Measurements from ENCODE around the gene ECE1.

The ECE1 gene

DNA sequence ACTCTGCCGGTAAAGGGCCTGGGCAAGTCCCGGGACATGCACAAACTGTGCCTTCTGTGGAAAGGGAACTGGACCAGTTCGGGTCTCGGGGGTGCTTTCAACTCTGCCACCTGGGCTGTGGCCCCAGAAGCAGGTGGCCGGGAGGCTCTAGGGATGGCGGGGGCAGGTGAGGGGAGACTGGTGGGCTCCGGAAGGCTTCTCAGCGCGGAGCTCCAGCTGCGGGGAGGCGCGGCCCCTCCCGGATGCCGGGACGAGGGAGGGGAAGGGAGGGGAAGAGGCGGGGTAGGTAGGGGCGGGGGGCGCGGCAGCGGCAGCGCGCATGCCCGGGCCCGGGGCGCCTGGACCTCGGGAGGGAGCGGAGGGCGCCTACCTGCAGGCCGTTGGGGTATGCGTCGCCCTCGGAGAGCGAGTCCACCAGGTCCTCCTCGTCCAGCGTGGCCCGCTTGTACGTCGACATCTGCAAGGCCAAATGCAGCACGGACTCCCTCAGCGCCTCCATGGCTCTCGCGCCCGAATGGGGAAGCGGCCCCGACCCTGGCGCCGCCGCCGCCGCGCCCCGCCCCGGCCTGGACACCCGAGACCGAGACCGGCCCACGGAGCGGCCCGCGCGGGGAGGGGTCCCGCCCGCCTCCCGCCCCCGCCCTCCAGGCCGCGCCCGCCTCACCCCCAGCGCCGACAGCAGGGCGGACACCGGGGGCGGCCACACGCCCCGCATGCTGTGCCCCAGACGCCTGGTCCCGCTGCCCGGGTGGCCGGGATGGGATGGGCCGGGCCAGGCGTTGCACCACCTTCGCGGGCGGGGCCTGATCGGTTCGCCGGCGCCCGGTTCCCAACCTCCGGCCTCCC lies at the start of gene ECE1:
Gene ECE1 (minus strand): TSS at position 764 of the 846 bp plus-strand sequence. CDS start 49 bp downstream, at position 715.
- peak; percentile 45 to 57 for DNase-seq

DNA sequence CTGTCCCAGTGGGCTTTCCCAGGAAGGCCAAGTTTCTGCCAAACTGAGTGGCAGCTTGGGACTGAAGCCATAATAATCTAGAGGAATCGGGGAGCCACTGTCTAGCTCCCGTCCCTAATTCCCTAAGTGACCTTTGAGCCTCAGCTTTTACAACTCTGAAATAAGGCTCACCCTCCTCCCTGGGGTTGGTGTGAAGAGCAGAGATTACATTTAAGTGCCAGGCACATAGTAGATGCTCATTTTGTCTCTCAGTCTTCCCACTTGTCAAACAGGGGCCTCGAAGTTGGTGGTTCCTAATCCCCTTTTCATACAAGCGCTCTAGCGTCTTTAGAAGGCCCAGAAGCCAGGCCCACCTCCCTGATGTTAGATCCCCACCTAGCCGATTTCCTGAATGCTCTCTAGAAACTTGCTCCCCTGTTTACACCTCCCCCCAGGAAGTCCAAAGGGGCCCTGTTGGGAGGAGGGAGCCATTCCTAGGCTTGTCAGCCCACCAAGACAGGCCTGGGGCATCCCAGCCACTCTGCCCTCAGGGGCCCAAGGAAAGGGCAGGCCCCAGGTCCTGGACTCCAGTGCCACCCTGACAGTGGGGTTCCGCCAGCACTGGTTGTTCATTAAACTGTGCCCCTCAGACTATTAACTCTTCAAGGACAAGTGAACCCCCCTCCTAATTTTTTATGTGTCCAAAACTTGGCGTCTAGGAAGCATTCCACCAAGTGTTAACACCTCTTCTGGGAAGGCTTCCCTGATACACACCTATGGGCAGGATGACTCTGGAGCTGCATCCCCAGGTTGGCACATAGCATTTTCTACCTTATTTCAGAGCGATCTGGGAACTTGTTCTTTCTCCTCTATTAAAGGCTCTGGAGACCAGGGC lies 49.3 kb upstream of the ECE1 start:
- no peak for DNase-seq

DNA sequence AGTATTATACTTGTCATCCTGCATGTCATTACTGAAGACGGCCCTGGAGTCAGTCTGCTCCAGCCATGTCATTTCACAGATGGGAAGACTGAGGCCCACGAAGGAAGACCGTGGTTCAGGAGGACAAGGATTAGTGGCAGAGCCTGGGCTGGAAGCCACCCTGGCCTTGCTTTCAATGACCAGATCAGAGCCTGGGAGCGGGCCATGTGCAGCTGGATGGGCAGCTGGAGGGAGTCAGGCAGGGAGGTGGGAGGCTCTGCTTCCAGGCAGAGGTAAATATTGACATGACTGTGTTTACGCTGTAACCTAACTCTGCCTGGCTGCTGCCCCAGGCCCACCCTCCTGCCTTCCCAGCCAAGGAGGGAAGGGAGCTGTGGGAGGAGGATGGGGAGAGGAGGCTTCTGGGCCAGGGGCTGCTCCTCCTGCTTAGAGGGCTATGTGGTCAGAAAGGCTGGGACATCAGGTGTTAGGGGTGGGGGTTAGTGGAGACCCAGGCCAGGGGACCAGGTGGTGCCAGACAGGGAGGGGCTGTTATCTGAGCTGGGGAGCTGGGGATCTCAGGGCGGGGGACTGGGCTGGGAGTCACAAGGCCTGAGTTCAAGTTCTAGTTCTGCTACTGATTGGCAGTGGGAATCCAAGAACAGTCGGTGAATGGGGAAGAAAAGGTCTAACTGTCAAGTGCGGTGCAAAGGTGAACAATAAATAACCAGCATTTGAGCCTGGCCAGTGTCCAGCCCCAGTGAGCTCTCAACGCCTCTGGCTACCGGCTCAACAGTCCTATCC lies 48.5 kb upstream of the ECE1 start:
- no peak for DNase-seq

DNA sequence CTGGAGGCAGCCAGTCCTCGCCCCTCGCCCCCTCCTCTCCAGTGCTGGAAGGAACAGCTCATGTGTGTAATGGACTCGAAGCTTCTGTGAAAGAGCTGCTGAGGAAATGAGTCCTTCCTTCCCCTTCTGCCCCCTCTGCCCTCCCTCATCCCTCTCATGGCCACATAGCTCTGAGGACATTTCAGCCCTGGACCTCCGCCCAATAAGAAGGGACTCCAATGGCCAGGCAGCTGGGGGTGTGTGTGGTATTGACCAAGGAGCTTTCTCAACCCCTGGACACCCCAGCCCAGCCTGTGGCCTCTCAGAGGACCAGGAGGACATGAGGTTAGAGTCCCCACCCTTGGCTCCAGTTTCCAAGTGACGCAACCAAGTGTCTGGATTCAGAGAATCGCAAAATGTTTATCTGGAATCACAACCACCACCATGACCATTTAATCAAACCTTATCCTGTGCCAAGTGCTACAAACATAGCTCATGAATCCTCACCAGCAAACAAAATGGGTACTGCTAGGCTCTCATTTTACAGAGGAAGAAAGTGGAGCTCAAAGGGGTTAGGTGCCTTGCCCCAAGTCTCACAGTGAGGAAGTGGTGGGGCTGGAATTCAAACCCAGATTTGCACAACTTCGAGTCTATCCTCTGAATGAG lies 47.8 kb upstream of the ECE1 start:
- peak in 1 of 2 donors; percentile 69 for DNase-seq

DNA sequence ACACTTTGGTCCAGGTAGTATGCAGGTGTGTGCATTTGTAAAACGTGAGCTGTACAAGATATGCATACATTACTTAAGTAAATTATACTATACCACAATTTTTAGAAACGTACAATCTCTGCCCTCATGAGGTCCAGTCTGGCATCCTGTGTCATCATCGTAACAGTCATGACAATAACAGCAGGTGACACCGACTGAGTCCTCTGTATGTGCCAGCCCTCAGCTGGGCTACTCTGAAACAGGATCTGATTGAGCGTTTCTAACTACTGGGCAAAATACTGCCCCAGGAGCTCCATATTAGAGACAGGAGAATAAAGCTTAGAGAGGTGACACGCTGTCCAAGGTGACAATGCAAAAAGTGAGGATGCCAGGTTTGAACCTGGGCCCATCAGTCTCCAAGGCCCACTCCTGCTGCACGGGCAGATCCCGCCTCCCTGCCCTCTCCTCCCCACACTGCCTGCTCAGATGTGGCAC lies 47.2 kb upstream of the ECE1 start:
- DNase-seq, result no peak

DNA sequence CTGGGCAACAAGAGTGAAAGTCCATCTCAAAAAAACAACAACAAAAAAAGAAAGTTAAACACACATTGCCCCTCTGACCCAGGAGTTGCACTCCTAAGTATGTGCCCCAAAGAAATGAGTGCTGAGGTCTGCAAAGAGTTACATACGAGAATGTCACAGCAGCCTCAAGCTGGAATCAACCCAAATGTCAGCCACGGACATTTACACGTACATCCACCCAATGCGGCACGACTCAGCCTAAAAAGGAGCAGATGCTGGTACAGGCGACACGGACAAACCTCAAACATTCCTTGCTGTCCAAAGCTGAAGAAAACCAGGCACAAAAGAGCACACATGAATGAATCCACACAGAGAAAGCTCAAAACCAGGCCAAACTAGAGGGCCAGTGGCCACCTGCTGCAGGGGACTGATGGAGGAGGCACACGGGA lies 46.8 kb upstream of the ECE1 start:
- no peak for DNase-seq

DNA sequence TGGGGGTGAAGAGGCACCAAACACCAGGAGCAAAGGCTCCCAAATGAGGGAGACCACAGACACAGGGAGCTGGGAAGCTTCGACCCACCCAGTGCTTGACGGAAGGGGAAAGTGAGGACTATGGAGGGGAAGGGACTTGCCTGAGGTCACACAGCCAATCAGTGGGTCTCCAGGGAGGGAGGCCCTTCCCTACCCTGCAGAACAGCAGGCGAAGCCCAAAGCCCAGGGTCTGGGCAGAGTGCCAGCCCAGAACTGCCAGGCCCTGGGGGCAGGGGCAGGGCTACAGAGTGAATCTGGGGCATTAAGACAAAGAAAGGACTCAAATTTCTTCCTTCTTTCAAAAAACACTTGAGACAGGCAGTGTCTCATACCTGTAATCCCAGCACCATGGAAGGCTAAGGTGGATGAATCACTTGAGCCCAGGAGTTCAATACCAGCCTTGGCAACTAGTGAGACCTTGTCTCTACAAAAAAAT lies 45.5 kb upstream of the ECE1 start:
- DNase-seq, result no peak

DNA sequence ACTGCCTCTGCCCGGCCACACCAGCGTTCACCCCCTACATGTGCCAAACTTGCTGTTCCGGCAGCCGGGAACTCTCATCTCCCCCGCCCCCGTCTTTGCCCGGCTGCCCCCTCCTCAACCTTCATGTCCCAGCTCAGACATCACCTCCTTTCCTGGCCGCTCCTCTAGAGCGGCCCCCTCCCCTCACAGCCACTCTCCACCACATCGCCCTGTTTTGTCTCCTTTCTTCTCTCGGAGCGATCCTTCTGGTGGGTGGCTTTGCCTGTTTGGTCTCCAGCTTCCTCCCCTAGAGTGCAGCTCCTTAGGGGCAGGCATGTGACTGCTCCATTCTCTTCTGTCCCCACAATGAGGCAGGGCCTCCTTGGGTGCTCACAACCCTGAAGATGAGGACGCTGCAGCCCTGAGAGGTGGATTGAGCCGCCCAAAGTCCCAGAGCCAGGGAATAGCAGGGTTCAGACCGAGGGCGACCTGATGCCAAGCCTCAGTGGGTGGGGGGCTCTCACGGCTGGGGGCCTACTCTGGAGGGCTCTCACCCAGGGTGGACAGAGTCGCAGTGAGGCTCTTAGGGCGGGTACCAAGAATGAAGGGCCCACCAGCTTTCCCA lies 44.9 kb upstream of the ECE1 start:
- DNase-seq, result no peak

DNA sequence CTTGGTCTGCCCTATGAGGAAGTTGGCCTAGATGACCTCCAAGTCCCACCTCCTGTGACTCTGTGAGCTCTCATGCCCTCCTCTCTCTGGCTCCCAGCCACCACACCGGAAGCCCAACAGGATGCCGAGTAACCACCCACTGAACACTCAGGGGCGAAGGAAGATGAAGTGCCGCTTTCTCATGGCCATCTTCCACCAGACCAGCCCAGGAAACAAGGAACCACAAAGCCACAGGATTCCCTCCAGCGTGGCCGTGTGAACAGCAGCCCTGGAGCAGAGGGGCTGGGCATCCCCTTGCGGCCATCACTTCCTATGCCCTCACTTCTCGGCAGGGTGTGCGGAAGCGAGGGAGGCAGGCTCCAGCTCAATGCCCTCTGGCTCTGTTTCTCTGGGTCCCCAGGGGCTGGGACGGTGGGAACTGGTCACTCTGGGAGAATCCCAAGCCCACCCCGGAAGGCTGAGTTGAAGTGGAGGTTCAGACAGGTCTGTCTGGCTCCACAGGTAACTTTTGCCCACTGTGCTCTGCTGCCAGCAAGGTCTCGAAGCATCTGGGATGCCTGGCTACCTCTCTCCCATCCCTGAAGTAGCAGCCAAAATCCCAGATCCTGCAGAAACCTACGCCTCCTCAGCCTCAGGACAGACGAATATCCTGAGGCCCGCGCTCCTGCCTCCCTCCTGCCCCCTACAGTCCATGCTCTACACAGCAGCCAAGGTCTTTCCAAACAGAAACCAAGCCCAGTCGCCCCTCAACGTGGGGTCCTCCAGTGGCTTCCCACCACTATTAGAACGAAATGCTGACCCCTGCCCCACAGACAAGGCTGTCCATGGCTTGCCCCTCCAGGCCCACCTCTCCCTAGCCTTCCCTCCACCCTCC lies 44.2 kb upstream of the ECE1 start:
- peak; percentile 91 to 92 for DNase-seq

DNA sequence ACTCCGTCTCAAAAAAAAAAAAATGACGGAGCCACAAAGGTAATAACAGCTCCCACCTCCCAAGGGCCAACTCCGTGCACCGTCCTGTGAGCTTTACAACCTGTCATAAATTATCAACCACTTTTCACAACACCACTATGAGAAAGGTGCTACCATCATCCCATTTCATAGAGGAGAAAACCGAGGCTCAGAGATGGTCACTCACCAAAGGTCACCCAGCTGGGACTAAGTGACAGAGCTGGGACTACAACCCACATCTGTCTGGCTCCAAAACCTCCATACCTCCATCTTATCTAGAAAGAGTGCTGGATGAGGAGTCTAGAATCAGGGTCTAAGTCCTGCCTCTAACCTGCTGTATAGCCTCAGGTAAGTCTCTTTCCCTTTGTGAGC lies 43.6 kb upstream of the ECE1 start:
- no peak for DNase-seq

DNA sequence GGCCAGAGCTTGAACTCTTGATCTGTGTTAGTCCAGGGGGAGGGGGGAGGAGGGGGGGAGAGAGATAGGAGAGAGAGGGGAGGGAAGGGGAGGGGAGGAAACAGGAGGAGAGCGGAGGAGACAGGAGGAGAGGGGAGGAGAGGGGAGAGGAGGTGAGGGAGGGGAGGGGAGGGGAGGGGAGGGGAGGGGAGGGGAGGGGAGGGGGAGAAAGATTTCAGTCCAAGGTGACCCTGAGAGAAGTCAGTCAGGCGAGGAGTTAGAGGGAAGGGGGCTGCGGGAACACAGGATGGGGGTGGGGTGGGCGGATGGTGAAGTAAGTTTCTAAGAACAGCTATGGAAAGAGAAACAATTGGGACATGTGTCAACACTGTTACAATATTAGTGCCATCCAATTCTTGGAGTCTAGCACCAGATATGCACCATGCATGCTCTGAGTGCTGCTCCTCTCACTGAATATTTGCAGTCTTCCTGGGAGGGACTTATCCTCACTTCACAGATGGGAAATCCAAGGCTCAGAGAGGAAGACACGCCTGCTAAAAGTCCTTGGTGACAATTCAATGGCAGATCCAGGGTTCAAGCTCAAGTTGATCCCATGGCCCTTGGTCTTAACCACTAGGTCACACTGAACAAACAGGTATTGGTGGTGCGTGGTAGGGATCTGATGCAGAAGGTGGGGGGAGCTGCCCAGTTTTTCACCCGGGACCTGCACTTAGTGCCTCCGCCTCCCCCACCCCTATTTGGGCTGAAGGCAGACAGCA lies 42.5 kb upstream of the ECE1 start:
- no peak for DNase-seq

DNA sequence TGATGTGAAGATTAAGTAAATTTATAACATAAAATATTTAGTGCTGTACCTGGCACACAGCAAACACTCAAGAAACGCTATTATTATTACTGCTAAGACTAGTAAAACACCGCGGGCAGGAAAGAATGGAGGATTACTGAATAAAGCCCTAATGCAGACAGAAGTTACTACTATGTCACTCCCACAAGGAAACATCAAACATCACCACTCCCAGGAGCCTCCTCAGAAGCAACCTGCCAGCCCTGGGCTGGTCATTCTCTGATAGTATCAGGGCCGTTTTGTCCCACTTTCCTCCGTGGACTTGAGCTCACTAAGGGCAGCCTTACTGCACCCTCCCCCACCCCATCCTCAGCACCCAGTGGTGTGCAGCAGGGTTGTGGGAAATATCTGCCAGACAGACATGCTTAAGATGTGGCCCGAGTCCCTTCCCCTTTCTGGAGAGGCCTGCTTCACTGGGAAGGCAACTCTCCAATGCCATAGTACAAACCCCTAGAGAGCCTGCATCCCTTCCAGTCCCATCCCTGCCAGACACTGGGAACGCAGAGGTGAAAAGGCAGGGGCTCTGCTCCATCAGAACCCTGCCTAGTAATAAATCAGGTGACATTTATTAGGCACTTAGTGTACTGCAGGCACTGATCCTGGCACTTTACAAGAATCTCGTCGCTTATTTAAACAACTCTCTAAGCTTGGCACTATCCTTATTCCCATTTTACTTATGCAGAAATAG lies 41.7 kb upstream of the ECE1 start:
- no peak for DNase-seq

DNA sequence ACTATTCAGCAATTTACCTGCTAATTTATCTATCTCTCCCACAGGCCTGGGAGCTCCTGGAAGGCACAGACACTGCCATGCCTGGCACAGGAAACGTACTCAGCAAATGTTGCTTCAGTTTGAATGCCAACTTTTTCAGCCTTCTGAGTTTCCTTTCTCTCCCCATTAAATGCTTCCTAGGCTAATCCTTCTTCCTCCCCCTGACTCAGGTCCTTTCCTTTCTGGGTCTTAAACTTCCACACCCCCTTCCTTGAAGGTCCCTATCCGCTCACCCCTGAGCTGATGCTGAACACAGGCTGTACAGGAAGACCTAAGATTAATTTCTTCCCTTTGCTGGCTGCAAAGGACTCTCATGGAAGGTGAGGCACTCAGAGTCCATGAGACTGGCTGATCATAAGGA lies 40.3 kb upstream of the ECE1 start:
- DNase-seq, result no peak

DNA sequence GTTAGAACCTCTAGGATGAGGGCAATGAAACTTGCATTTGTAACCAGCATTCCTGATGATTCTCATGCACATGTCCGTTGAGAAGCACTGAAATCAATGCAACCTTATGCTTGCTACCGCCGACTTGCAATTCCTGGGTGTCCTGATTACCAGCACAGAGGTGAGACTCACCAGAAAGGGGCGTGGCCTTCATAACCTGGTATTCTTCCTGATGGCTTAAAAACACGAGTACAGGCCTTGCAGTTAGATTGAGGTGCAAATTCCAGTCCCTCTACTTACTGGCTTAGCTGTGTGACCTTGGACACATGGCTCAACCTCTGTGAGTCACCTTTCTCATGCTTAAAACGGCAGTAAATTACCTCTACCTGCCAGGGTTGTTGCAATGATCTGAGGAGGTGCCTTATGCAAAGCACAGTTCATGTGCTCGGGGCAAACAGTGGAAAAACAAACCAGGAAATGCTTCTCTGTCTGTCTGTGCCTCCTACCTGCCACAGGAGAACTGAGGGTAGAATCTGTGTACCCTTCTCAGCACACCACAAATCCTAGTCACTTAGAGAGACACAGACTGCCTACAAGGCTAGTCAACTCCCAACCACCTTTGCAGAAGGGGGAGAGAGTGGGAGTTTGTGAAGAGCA lies 39.1 kb upstream of the ECE1 start:
- no peak for DNase-seq

DNA sequence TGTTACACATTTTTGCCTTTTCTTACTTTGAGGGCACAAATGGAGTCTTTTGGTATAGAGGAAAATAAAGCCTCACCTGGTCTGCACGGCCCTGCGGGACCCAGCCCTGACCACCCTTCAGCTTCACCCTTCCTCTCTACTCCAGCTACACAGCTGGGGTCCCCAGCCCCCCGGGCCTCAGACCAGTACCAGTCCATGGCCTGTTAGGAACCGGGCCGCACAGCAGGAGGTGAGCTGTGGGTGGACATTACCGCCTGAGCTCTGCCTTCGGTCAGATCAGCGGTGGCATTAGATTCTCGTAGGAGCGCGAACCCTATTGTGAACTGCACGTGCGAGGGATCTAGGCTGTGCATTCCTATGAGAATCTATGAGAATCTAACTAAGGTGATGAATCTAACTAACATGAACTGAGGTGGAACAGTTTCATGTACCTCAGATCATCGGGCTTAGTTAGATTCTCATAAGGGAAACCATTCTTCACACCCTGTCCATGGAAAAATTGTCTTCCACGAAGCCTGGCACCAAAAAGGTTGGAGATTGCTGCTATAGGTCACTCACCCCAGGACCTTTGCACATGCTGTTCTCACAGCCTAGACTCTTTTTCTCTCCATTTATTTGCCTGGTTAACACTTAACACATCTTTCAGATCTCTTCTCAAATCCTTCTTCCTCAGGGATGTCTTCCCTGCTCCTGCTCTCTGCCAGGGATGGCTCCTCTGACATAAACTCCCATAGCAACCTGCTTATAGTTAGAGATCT lies 37.5 kb upstream of the ECE1 start:
- DNase-seq, result no peak

DNA sequence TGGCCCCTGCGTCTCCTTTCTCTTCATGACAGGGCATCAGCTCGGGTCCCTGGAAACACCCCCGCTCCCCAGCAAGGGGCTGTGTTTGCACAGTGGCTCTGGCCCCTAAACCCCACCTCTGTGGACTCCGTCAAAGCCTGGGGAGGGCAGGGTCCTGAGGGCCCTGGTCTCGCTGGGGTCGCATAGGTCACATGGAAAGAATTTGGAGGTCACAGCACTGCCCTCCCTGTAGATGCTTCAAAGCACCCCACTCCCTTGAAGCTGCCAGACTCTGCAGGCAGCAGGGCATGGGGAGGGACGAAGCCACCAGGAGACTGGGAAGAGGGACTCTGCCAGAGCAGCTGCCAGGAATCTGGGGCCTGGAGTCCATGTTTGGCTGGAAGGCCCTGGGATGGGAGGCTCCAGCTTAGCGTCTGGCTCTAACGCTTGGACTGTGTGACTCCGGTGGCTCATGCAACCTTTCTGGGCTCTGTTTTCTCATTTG lies 36.6 kb upstream of the ECE1 start:
- DNase-seq, result no peak

DNA sequence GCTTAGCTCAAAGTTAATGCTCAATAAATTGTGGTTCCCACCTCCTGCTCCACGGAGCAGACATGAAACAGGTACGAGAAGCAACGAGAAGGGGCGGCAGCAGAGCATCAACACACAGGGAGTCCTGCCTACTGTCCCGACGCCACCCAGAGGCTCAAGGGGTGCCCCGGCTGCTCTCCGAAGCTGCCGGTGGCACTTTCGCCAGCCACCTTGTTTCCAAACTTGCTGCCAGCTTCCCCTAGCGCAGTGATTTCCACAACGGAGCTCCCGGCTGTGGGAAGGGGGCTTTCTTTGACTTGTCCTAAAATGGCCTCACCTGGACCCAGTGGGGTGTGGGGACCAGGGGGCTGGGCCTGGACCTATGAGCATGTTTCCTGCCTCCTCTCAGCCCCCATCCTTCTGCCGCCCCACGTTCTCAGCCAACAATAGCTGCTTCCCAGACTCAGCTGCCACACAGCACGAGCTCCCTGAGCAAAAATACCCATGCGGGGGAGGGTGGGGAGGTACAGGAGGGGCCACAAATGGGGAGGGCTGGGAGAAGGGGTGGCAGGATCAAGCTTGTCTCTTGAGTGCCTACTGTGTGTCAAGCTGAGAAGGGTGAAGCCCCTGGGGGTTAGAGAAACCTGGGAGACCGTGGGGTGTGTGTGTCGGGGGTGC lies 35.6 kb upstream of the ECE1 start:
- no peak for DNase-seq

Data from CD4-positive, alpha-beta T cell treated with Interleukin-4 for 1 hour (primary cell).